ENCODE measurements around the gene EPN3.

The EPN3 gene

DNA sequence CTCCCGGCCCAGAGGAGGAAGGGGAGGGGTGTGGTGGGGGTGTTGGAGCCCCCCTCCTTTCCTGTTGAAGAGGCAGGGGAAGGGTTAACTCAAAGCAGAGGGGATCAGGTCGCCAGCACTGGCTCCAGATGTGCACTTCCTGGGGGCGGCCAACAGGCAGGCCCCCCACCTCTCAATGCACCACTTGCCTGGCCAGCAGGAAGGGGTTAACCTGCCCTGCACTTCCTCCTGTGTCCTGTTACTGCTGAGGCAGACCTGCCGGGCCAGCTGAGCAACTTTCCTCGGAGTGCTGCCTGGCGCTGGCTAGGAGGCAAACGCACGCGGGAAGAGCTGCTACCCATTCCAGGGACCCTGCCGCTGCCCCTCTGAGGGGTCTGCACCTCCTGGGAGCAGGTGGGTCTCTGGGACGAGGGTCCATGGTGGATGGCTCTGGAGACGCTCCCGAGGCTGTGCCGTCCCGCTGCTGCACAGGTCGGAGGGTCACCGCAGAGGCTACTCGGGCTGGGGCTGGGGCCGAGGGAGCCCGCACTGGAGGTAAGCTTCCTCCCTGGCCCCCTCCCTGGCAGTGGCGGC, at the start of gene EPN3:
EPN3 (plus strand) TSS at position 284 of the 573 bp plus-strand sequence. CDS start 3,822 bp downstream, outside the sequence.
- DNase-seq: peak; percentile 65

DNA sequence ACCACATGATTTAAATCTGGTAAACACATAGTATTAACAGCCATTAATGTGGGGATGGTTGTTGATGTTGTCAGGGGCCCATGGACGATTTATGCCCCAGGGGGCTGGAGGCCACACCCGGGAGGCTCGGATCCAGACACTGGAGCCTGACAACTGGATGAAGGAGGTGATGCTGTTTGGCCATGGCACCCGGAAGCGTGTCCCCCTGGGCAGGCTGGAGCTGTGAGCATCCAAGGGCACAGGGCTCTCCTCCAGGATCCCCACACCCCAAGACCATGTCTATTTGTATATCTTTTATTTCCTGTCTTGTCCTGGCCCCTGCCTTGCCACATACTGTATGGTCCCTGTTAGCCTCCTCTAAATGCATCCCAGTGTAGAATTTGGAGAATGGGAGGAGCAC, 49.3 kb upstream of the EPN3 start:
- no peak for DNase-seq

DNA sequence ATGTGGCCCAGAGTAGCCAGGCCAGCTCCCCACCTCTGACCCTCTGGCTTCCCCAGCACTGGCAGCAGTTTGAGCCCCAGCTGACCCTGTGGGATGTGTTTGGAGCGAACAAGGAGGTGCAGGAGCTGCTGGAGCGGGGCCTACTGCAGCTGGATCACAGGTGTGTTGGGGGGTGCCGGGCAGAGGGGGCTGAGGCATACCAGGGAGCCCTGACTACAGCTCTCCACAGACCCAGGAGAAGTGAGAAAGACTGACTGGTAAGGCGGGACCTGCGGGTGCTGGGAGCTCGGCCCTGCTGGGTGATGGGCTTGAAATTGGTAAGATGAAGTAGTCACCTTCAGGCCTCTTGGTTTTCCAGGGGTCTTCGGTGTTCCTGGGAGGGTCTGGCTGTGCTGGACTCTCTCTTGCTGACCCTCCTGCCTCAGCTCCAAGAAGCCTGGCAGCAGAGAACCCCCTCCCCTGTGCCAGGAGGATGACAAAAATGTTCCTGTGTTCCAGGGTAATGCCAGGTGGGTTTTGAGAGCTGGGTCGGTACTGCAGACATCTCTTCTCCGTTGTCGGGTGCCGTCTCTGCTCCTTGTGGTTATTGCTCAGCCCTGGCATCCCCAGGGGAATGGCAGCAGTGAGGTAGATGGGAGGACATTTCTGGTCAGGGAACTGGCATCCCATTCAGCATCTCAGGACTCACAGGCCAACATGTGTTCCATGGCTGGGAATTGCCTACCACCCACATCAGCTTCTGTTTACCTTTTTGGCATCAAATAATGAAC, 48.0 kb upstream of the EPN3 start:
- no peak for DNase-seq

DNA sequence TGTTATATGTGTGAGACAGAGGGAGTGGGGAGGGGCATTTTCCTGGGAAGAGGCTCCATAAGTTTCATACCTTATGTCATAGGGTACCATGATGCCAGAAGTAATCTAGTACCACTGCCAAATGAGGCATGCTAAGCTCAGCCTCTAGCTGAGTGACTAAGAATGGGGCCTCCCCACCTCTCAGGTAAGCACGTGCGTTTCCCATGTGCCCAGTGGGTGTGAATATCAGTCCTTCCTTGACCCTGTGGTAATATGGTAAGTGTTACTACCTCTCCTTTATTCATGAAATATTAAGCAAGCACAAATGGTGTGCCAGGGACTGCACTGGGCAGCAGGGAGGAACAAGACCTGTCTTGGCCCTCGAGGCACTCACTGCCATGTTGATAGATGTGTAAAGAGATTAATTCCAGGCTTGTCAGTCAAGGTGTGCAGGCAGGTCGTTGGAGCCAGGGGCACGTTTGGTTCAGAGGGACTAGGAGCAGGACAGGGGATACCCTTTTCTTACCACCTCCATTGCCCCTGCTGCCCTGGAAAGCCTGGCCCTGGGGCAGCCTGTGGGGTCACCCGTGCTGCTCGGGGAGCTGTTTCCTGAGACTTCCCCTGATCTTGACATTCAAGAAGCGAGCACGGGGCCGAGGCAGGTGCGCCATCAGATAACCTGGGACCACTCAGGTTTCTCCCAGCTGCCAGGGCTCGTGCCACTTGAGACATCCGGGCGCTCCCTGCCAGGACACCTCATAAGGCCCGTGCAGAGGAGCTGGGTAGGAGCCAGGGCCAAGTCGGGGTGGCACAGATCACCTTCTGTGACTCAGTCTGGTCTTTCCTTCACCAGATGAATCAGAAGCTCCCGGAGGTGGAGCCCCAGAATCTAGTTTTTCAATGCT, 45.1 kb upstream of the EPN3 start:
- no peak for DNase-seq

DNA sequence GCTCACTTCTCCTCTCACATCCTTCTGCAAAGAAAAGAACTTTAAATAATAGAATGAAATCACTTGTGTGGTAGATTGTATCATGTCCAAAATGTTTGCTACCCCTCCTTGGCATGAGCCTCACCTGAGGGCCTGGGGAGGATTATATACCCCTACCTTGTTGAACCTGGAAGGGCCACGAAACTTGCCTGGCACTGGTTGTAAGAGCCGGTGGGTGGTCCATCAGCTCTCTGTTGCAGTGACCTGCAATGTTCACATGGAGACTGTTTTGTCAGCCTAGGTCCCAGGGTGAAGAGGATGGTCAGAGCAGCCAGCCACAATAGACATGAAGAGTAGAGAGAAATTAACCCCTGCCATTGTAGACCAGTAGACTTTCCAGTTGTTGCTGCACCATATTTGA, 43.7 kb upstream of the EPN3 start:
- DNase-seq: no peak

DNA sequence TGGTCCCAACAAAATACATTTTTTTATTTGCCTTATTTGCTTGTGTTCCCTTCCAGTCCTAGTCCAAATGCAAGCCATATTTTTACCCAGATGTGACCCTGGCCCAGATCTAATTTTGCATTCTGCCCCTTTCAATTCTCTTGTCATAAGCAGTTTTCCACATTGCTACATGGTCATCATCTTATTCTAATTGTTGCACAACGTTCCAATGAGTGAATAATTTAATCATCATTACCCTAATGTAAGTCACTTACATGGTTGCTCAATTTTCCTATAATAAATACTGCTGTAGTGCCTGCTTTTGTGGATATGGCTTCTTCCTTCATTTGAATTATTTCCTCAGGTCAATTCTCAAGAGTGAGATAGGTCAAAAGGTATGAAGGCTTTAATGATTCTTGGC, 41.0 kb upstream of the EPN3 start:
- no peak for DNase-seq

DNA sequence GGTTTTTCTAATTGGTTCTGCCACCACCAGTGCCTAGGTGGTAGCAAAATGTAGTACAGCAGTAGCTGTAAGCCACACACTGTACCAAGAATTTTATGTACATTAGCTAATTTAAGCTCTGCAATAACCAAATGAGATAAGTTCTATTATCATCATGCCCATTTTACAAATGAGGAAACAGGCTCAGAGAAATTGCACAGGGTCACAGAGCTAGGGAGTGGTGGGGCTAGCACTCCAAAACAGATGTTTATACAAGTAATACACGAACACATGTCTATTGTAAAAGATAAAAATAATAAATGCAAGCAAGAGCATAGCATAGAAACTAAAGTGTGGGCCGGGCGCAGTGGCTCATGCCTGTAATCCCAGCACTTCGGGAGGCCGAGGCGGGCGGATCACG, 40.3 kb upstream of the EPN3 start:
- DNase-seq: no peak

DNA sequence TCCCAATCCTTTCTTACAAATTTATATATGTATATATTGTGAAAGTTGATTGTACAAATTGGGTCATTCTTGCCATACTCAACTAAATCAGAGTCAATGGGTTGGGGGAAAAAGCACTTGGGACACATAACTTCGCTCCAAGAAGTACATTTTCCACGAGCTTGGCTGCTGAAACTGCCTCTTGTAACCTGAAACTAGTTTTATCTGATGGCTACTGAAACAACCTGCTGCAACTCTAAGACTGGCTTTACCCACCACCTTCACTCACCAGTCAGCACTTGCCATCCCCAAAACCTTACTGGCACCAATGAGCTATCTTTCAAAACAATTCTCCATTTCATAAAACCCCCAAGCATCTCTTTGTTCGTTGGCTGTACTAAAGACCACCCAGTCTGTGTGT, 38.8 kb upstream of the EPN3 start:
- no peak for DNase-seq

DNA sequence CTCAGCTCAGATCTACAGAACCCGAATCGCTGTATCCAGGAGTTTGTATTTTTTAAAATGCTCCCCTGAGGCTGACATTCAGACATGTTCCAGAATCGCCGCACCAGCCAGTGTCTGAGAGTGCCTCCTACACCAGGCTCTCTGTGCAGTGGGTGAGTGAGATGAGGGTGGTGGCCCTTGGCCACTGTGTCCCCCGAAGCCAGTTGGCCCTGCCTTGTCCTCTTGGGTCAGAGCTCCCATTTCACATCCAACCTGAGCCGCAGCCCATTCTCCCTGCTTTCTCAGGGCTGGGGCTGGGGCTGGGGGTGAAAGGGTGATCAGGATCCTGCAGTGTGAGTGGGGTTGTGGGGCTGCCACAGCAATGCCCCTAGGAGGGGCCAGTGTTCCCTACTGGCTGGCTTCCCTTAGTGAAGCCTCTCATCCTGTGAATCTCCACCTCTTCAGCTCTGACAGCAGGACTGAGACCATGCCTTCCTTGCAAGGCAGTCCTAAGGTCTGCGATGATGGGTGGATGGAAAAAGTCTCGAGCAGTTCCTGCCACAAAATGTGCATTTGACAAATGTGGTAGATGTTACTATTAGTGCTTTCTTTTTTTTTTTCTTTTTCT, 37.2 kb upstream of the EPN3 start:
- DNase-seq: no peak

DNA sequence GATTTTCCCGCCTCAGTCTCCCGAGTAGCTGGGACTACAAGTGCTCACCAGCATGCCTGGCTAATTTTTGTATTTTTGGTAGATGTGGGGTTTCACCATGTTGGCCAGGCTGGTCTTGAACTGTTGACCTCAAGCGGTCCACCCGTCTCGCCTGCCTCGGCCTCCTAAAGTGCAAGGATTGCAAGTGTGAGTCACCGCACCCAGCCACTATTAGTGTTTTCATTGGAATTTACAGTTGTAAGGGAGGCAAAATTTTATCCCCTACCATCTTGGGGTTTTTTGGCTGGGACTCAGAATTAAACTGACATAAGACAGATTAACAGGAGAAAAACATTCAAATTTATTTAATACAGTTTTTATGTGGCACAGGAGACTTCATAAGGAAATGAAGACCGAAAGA, 36.6 kb upstream of the EPN3 start:
- DNase-seq: no peak

DNA sequence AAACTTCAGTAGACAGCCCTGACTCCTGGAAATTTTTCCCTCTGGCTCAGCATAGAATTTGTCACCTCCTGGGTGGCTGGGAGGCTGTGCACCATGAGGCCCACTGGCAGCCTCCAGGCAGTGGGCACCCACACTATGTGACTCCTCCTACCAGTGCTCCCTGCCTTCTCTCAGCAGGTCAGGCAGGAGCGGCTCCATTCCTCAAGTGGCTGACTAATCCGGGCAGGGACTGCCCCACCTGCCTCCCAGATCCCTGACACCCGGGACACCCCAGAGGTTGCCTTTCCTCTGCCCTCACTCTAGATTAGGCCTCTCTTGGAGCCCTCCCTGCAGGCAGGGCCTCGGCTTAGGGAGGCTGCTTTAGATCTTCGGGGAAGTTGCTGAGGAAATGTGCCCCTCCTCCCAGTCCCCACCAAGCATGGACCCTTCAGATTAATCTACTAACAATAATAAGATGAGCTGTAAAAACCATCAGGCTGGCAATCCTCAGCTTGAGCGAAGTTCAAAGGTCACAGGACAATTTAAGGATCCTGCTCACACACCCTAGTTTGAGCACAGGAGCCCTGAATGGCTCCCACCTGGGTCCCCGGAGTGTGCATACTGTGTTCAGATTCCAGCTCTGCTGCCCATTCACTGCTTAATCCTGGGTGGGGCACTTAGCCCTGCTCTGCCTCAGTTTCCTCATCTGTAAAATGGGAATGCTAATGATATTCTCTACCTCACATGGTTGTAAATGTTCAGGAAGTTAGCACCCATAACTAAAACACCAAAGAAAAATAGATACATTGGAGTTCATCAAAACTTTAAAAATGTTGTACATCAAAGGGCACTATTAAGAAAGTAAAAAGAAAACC, 34.3 kb upstream of the EPN3 start:
- DNase-seq: no peak

DNA sequence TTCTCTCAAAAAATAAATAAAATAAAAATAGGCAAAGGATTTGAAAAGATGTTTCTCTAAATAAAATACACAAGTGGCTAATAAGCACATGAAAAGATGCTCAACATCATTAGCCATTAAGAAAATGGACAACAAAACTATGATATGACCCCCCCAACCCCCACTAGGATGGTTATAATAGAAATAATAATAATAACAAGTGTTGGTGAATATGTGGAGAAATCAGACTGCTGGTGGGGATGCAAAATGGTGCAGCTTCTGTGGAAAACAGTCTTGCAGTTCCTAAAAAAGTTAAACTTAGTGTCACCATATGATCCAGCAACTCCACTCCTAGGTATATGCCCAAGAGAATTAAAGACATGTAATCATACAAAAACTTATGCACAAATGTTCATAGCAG, 33.3 kb upstream of the EPN3 start:
- no peak for DNase-seq

DNA sequence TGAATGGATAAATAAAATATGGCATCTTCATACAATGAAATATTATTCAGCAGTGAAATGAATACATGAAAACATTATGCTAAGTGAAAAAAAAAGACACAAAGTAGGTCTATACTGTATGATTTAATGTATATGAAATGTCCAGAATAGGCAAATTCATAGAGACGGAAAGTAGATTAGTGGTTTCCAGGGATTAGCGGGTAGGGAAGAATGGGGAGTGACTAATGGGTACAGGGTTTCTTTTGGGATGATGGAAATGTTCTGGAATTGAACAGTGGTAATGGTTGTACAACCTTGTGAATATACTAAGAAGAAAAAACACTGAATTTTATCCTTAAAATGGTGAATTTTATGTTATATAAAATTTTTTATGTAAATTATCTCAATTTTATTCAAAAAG, 32.8 kb upstream of the EPN3 start:
- no peak for DNase-seq

DNA sequence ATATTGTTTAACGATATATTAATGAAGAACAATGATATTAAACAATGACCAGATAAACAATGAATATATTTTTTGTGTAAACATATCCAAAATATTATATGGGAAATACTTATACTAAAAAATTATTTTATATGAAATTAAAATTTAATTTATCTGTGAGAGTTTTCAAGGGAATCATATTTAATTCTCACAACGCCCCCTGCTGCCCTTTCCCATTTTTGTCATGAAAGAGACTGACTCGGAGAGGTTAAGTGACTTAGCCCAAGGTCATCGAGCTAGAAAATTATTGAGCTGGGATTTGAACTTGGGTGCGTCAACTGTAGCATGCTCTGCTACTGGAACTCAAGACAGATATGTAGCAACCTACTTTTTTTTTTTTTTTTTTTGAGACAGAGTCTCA, 31.5 kb upstream of the EPN3 start:
- DNase-seq: no peak

DNA sequence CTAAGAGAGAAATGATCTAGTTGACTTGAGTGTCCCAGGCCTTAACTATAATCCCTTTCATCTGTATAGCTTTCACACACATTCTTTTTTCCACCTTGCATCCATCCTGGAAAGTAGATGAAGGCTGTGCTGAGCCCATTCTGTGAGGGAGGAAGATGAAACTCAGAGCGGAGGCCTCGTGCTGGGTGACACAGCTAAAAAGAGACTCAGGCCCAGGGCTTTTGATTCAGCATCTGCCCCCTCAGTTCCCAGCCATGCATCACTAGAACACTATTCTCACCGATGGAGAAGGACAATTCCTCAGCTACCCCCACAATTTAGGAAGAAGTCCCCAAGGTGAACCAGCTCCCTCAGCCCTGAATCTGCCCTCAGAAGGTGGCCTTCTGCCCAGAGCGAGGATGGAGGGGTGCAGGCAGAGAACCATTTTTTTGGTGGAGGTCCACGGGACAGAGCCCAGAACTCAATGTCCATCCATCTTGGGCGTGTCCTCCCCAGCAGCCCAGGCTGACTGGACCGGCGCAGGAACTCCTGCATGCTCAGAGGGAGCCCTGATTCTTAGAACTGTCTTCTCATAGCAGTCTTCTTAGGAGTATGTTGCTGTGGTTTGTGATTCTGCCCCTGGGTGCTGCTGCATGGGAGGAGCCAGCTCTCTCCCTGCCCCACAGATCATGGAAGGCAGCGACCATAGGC, 30.1 kb upstream of the EPN3 start:
- no peak for DNase-seq

DNA sequence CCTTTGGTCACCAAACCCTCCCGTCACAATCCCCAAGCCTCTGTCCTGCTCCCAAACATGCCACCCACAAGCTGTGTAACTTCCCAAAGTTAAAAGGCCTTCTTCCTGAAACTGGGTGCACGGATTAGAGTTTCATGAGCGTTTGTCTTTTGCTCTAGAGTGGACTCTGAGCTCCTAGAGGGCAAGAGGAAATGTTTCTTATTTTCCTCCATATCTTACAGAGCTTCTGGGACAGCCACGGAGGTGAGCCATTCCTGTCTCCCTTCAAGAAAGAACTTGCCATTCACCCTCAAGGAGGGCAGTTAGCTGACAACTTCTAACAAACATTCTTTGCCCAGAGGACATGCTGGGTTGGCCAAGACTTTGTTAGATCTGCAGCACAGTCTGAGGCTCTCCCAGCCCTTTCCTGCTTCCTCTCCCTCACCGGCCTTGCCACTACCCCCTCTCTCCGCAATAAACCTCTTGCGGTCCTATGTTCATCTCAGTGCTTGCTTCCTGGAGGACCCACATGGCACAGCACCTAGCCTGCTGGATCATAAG, 26.9 kb upstream of the EPN3 start:
- no peak for DNase-seq

DNA sequence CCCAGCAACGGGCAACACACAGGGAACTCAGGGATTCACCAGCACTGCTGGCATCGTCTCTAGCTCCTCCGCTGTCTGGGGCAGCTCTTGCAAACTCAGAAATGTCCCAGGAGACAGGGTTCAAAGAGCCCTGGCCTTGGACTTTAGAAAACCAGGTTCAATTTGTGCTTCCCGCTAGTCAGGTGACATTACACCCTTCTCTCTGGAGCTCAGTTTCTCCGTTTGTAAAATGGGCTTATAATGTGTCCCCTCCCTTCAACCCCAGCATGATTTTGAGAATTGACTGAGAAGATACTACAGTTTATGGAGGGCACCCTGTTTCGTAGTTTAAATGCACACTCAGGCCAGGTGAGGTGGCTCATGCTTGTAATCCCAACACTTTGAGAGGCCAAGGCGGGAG, 26.2 kb upstream of the EPN3 start:
- no peak for DNase-seq

DNA sequence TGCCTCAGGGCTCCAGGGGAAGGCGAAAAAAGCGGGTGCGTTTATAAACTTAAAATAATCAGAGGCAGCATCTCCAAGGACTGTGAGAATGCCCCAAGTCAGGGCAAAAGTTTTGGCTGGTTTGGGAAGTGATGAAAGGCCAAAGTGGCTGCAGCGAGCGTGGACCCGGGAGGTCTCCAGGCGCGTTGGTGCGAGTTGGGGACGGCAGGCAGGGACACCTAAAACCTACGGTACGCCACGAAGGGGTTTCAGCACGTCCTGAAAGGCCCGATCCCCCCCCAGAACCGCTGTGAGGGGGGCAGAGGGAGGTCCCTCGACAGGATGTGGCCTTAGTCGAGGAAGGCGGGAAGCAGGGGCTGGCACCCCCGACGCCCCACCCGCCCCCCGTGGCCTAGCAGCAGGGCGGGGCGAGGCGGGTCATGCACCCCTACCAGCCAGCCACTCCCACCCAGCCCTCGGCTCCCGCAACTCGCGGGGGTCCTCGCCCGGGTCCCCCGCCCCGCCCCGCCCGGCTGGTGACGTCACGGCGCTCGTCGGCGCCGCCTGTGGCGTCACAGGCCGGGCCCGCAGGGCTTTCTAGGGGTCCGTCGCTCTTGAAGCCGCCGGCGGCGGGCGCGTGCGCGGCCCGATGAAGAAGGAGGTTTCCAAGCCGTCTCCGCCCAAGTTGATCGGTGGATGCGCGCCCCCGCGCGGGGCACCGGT, 24.5 kb upstream of the EPN3 start, which contains the start of gene MYCBPAP:
MYCBPAP (plus strand) TSS at position 569 of the 702 bp plus-strand sequence. CDS start 236 bp downstream, outside the sequence.
- DNase-seq: peak; percentile 66

DNA sequence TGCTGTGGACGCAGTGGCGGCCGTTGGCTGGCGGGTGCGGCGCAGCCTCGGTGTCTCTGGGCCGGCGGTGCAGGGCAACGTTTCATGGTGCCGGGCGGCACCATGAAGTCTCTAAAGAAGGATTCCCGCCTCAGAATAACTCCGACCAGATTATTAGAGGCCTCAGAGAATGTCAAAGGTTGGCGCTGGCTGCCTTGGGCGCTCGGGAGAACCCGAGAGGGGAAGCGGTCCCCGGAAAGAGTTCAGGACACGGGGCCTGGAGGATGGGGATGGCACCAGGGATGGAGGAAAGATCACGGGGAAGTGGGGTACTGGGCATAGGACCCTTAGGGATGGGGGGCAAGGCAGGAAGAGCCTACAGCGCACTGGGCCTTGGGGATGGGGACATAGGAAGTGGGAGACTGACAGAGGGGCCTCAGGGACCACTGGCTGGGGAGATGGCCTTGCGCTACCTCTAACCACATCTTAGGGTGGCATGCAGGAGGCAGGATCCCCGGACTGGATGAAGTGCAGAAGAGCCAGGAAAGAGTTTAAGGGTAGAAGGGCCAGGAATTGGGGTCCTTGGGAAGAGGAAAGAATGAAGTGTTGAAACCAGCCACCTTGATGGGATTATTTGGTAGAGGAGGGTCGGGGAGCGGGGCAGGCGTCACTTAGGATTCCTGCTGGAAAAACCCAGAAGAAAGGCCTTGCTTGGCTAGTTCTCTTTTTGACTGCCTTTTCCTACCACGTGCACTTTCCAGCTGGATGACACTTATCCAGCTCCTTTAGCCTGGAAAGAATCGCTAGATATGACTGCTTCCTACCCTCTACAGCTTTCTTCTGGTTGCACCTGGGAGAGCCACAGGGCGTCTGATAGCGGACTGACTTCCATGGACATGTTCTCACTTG, 23.7 kb upstream of the EPN3 start:
- no peak for DNase-seq

DNA sequence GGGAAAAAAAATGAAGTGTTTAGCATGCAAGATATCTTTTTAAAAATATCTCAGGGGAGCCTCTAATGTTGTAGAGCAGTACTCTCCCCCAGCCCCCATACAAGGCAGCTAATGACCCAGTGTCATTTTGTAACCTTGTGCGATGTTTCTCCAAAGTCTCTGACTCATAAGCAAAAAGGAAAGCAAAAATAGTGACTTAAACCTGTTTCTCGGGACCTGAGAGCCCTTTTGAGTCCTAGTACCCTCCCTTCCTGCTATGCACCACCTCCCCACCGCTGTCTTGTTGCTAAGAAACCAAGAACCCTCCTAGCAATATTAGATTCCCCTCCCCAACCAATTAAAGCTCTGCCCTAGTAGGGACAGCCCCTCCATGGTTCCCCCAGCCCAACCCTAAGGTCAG, 21.5 kb upstream of the EPN3 start:
- DNase-seq: no peak

Measured in NCI-H510A (cell line).